HepG2 (cell line): ENCODE results near the gene PSMB1. TPM values are rescaled to one million over a fixed set of nuclear protein-coding genes. Genes with fewer than 3 reads are reported as not detected.

ENCODE experiments used
- ATRX ChIP-seq: sonication (generic); formaldehyde crosslinking; IDR thresholded peaks from 2 replicates; pipeline ENCODE4 v1.4.0; 2020; ENCODE audit warnings: missing genetic modification reagents, borderline replicate concordance
- FOXK2 ChIP-seq: fragments of 450-650 bp; IDR thresholded peaks from 2 replicates; pipeline ENCODE4 v1.6.1; 2016
- ZBTB38 ChIP-seq: sonication (generic); formaldehyde crosslinking; IDR thresholded peaks from 2 replicates; pipeline ENCODE4 v1.5.1; 2020; ENCODE audit warnings: mild to moderate bottlenecking, missing genetic modification reagents
- ZNF784 ChIP-seq: sonication (generic); formaldehyde crosslinking; IDR thresholded peaks from 2 replicates; pipeline ENCODE4 v1.5.1; 2020; ENCODE audit warnings: missing genetic modification reagents, mild to moderate bottlenecking, borderline replicate concordance
- polyA plus RNA-seq, 8 experiments: library from polyadenylated mRNA; depleted of rRNA in 3 of 8; stranded (reverse) in 7 of 8; unstranded in 1 of 8; fragments of >200 nt; fragmentation: Illumina TruSeq in 4 of 8; extraction: Trizol in 4 of 8; gene quantifications; 2 replicates each; pipeline versions ENCODE4 v1.2.1 to v1.2.3, GENCODE V29; 2011 to 2016; ENCODE audit warnings: low read depth in 4 of 8, missing spikeins in 1 of 8, mixed read lengths in 1 of 8; ENCODE audit not compliant: insufficient read depth in 1 of 8
- total RNA-seq, 5 experiments: library from RNA; depleted of rRNA; stranded (reverse); fragments of >200 nt; fragmentation: Illumina TruSeq; extraction: Trizol; gene quantifications; 2 replicates each; pipeline ENCODE4 v1.2.3, GENCODE V29; 2016; ENCODE audit warnings: low read depth in 1 of 5
- TF ChIP-seq, protein P1 (sequence below): sonication (generic); formaldehyde crosslinking; IDR thresholded peaks from 2 replicates; pipeline ENCODE4 v1.4.0; 2020; ENCODE audit warnings: low read depth, missing genetic modification reagents
- TF ChIP-seq, protein P2 (sequence below): sonication (generic); formaldehyde crosslinking; IDR thresholded peaks from 2 replicates; pipeline ENCODE4 v1.4.0; 2020; ENCODE audit warnings: missing genetic modification reagents
- TF ChIP-seq, protein P3 (sequence below): sonication (generic); formaldehyde crosslinking; conservative IDR thresholded peaks from 2 replicates; pipeline ENCODE4 v1.4.0; 2020; ENCODE audit warnings: missing genetic modification reagents
- TF ChIP-seq, protein P4 (sequence below): sonication (generic); formaldehyde crosslinking; IDR thresholded peaks from 2 replicates; pipeline ENCODE4; 2020; ENCODE audit warnings: missing genetic modification reagents, mild to moderate bottlenecking, borderline replicate concordance

The PSMB1 gene
- total and polyA plus RNA-seq, 2 of the 13 experiments (the other 11 are each of a cell fraction or from before 2014, with no cell fraction given) = 528 to 592 TPM

DNA sequence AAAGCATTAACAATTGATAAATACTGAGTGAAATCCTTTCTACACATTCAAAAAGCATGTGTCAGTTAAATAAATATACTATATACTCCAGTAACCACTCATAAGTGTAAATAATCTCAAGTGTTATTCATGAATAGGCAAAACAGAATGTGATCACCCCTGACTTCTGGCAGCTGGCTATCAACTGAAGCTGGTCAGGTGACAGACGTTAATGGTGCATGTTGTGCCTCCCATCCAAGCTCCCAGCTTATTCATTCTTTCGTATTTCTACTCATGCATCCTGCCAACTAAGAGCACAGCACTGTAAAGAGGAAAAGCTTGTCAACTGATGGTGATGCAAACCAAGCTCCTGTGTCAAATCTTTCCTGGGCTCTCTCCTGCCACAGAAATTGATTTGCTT is 7.7 kb downstream of the PSMB1 start (continued):
- TF ChIP-seq, protein P1, sequence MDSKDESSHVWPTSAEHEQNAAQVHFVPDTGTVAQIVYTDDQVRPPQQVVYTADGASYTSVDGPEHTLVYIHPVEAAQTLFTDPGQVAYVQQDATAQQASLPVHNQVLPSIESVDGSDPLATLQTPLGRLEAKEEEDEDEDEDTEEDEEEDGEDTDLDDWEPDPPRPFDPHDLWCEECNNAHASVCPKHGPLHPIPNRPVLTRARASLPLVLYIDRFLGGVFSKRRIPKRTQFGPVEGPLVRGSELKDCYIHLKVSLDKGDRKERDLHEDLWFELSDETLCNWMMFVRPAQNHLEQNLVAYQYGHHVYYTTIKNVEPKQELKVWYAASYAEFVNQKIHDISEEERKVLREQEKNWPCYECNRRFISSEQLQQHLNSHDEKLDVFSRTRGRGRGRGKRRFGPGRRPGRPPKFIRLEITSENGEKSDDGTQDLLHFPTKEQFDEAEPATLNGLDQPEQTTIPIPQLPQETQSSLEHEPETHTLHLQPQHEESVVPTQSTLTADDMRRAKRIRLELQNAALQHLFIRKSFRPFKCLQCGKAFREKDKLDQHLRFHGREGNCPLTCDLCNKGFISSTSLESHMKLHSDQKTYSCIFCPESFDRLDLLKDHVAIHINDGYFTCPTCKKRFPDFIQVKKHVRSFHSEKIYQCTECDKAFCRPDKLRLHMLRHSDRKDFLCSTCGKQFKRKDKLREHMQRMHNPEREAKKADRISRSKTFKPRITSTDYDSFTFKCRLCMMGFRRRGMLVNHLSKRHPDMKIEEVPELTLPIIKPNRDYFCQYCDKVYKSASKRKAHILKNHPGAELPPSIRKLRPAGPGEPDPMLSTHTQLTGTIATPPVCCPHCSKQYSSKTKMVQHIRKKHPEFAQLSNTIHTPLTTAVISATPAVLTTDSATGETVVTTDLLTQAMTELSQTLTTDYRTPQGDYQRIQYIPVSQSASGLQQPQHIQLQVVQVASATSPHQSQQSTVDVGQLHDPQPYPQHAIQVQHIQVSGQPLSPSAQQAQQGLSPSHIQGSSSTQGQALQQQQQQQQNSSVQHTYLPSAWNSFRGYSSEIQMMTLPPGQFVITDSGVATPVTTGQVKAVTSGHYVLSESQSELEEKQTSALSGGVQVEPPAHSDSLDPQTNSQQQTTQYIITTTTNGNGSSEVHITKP (CRISPR knock-in tag) = no peak
- TF ChIP-seq, protein P2, sequence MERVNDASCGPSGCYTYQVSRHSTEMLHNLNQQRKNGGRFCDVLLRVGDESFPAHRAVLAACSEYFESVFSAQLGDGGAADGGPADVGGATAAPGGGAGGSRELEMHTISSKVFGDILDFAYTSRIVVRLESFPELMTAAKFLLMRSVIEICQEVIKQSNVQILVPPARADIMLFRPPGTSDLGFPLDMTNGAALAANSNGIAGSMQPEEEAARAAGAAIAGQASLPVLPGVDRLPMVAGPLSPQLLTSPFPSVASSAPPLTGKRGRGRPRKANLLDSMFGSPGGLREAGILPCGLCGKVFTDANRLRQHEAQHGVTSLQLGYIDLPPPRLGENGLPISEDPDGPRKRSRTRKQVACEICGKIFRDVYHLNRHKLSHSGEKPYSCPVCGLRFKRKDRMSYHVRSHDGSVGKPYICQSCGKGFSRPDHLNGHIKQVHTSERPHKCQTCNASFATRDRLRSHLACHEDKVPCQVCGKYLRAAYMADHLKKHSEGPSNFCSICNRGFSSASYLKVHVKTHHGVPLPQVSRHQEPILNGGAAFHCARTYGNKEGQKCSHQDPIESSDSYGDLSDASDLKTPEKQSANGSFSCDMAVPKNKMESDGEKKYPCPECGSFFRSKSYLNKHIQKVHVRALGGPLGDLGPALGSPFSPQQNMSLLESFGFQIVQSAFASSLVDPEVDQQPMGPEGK (CRISPR knock-in tag) = no peak
- TF ChIP-seq ATRX (no peak), ZBTB38 (no peak), ZNF784 (CRISPR knock-in tag) (no peak), FOXK2 (no peak)
- TF ChIP-seq, protein P3, sequence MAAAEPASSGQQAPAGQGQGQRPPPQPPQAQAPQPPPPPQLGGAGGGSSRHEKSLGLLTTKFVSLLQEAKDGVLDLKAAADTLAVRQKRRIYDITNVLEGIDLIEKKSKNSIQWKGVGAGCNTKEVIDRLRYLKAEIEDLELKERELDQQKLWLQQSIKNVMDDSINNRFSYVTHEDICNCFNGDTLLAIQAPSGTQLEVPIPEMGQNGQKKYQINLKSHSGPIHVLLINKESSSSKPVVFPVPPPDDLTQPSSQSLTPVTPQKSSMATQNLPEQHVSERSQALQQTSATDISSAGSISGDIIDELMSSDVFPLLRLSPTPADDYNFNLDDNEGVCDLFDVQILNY (CRISPR knock-in tag) = no peak
- TF ChIP-seq, protein P4, sequence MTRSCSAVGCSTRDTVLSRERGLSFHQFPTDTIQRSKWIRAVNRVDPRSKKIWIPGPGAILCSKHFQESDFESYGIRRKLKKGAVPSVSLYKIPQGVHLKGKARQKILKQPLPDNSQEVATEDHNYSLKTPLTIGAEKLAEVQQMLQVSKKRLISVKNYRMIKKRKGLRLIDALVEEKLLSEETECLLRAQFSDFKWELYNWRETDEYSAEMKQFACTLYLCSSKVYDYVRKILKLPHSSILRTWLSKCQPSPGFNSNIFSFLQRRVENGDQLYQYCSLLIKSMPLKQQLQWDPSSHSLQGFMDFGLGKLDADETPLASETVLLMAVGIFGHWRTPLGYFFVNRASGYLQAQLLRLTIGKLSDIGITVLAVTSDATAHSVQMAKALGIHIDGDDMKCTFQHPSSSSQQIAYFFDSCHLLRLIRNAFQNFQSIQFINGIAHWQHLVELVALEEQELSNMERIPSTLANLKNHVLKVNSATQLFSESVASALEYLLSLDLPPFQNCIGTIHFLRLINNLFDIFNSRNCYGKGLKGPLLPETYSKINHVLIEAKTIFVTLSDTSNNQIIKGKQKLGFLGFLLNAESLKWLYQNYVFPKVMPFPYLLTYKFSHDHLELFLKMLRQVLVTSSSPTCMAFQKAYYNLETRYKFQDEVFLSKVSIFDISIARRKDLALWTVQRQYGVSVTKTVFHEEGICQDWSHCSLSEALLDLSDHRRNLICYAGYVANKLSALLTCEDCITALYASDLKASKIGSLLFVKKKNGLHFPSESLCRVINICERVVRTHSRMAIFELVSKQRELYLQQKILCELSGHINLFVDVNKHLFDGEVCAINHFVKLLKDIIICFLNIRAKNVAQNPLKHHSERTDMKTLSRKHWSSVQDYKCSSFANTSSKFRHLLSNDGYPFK (CRISPR knock-in tag) = no peak
